Neural crest cell (in vitro differentiated cells): ENCODE data around the gene RNF138. TPM values are rescaled to one million over a fixed set of nuclear protein-coding genes. Genes with fewer than 3 reads are reported as not detected.

Source experiments
- DNase-seq: peaks from one replicate; pipeline ENCODE4 v3.0.0; 2021; ENCODE audit warnings: low read depth, mixed read lengths, low spot score
- H3K27ac Mint-ChIP-seq: one replicate; pipeline ENCODE4 v1.8.0; 2021; ENCODE audit warnings: mild to moderate bottlenecking, mixed read lengths; ENCODE audit not compliant: unreplicated experiment
- H3K27me3 Mint-ChIP-seq: 2 replicates; pipeline ENCODE4 v1.8.0; 2021; ENCODE audit warnings: low read depth, mild to moderate bottlenecking, mixed read lengths
- H3K36me3 Mint-ChIP-seq: 2 replicates; pipeline ENCODE4 v1.8.0; 2021; ENCODE audit warnings: low read depth, mild to moderate bottlenecking, mixed read lengths
- H3K4me1 Mint-ChIP-seq: 2 replicates; pipeline ENCODE4 v1.8.0; 2021; ENCODE audit warnings: mixed read lengths
- H3K4me3 Mint-ChIP-seq: one replicate; pipeline ENCODE4 v1.8.0; 2021; ENCODE audit warnings: mild to moderate bottlenecking, mixed read lengths
- H3K9me3 Mint-ChIP-seq: 2 replicates; pipeline ENCODE4 v1.8.0; 2021; ENCODE audit warnings: mixed read lengths
- total RNA-seq: library from RNA; stranded (reverse); gene quantifications from 2 replicates; pipeline ENCODE4 v1.2.1, GENCODE V29; 2021
- TF ChIP-seq, protein P1 (sequence below): fragments of 200-600 bp; sonication (generic); conservative IDR thresholded peaks from 2 replicates; pipeline ENCODE4 v1.5.0; 2021; ENCODE audit warnings: antibody characterized with exemption, mild to moderate bottlenecking

Gene RNF138
- total RNA-seq, 1 donor from 2014 or later: 51.6 TPM

- TF ChIP-seq, protein P1, sequence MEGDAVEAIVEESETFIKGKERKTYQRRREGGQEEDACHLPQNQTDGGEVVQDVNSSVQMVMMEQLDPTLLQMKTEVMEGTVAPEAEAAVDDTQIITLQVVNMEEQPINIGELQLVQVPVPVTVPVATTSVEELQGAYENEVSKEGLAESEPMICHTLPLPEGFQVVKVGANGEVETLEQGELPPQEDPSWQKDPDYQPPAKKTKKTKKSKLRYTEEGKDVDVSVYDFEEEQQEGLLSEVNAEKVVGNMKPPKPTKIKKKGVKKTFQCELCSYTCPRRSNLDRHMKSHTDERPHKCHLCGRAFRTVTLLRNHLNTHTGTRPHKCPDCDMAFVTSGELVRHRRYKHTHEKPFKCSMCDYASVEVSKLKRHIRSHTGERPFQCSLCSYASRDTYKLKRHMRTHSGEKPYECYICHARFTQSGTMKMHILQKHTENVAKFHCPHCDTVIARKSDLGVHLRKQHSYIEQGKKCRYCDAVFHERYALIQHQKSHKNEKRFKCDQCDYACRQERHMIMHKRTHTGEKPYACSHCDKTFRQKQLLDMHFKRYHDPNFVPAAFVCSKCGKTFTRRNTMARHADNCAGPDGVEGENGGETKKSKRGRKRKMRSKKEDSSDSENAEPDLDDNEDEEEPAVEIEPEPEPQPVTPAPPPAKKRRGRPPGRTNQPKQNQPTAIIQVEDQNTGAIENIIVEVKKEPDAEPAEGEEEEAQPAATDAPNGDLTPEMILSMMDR: no peak
- peak; percentile 99 for DNase-seq
- Mint-ChIP-seq H3K4me1 (peaks cover 37% of the 10 kb centered on the region), H3K9me3 (no peaks in the 10 kb centered on the region), H3K27ac (peak overlapping the region; percentile 99), H3K36me3 (peaks cover 11% of the 10 kb centered on the region), H3K4me3 (peak overlapping the region; percentile 99), H3K27me3 (no peaks in the 10 kb centered on the region)
Measured at GRCh38 chr18:32092422-32093101, 888 bp downstream of the RNF138 start.

DNA sequence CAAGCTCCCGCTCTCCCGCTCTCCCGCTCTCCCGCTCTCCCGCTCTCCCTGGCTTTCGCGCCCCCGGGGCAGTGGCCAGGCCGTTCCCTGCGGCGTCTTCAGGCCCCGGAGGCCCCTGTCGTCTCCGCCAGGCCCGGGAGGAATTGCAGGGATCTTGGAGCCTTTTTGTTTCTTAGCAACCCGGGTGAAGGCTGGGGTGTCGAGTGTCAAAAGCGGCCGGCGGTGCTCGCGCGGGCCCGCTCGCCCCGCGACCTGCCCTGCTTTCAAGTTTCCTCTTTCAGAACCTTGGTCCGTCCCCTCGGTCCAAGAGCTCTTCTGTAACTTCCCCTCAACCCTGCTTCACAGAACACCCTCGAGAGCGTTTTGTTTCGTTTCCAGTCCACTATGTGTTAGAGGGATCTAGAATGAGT, 1.4 kb downstream of the RNF138 start:
- Mint-ChIP-seq H3K4me3 (peak overlapping the region; percentile 99), H3K27me3 (no peaks in the 10 kb centered on the region), H3K36me3 (peaks cover 11% of the 10 kb centered on the region), H3K9me3 (no peaks in the 10 kb centered on the region), H3K4me1 (peaks cover 37% of the 10 kb centered on the region), H3K27ac (peak overlapping the region; percentile 94)
- DNase-seq: peak; percentile 45
- TF ChIP-seq, protein P1: no peak

GRCh38 chr18:32093523-32093922, 1.8 kb downstream of the RNF138 start:
- peaks cover 11% of the 10 kb centered on the region for H3K36me3 Mint-ChIP-seq
- TF ChIP-seq, protein P1: no peak
- no peaks in the 10 kb centered on the region for H3K27me3 Mint-ChIP-seq

GRCh38 chr18:32095192-32095899, 3.7 kb downstream of the RNF138 start:
- H3K36me3 Mint-ChIP-seq: peaks cover 11% of the 10 kb centered on the region
- peak overlapping the region; percentile 64 for H3K4me3 Mint-ChIP-seq
- H3K9me3 Mint-ChIP-seq: no peaks in the 10 kb centered on the region
- H3K4me1 Mint-ChIP-seq: peaks cover 37% of the 10 kb centered on the region
- TF ChIP-seq, protein P1: no peak
- no peak for DNase-seq
- H3K27me3 Mint-ChIP-seq: no peaks in the 10 kb centered on the region
- H3K27ac Mint-ChIP-seq: no peak overlapping the region

More at GRCh38 chr18:32093523-32093922, 1.8 kb downstream of the RNF138 start:
- peak overlapping the region; percentile 99 for H3K4me3 Mint-ChIP-seq
- DNase-seq: no peak
- no peaks in the 10 kb centered on the region for H3K9me3 Mint-ChIP-seq
- peak overlapping the region; percentile 94 for H3K27ac Mint-ChIP-seq
- peaks cover 37% of the 10 kb centered on the region for H3K4me1 Mint-ChIP-seq

DNA sequence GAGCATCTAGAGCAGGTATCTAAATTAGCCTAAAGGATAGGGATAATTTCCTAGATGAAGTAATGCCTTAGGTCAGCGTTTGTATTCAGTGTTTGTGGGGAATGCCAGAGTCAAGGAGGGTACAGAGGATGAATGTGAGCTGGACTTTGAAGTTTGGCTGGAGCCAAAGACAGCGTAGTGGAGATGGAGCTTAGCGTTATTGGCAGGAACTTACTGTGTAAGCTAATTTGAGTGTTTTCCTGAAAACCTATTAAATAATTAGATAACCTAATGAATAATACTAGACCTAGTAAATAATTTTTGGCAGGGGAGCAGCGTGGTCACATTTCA, 4.2 kb downstream of the RNF138 start:
- H3K27me3 Mint-ChIP-seq: no peaks in the 10 kb centered on the region
- DNase-seq: no peak
- TF ChIP-seq, protein P1: no peak

More for the DNA sequence above, 4.2 kb downstream of the RNF138 start:
- Mint-ChIP-seq H3K36me3 (peaks cover 13% of the 10 kb centered on the region), H3K4me3 (peak overlapping the region; percentile 64), H3K9me3 (peaks cover 1% of the 10 kb centered on the region), H3K27ac (no peak overlapping the region), H3K4me1 (peaks cover 39% of the 10 kb centered on the region)
